Measurements from ENCODE around the gene NREP. TPM values are rescaled to one million over a fixed set of nuclear protein-coding genes. Genes with fewer than 3 reads are reported as not detected.

The NREP gene
- total RNA-seq, 4 donors from 2014 or later: 6.0 to 42.0 (median 10.2) TPM

- no peak for DNase-seq
- Histone ChIP-seq H3K9me3 (no peaks in the 10 kb centered on the region), H3K36me3 (no peaks in the 10 kb centered on the region), H3K4me3 (no peak overlapping the region), H3K27ac (no peak overlapping the region), H3K4me1 (peaks cover 0 to 8% (median 3%) of the 10 kb centered on the region in 4 donors), H3K27me3 (no peaks in the 10 kb centered on the region)
- in situ Hi-C loops (cut with MboI; ENCODE audit: low pct_ligation_motif_present in 1 of 4, low pct_unique_long_range_greater_than_20kb in 1 of 4, low sequenced_read_pairs in 3 of 4) (no loop called here), intact Hi-C loops (cut with DNase I; ENCODE audit: low total_unique reads) (no loop called here)
- WGBS, 2 donors (ENCODE audit: low coverage in 1 of 2): 92 to 94% methylated on average over 3 of the region's 3 CpGs
- TF ChIP-seq CTCF (IDR thresholded peaks at IDR 0.05): peak in 1 of 5 experiments; percentile 11
- no peak for TF ChIP-seq EP300 (IDR thresholded peaks at IDR 0.05; ENCODE audit: low read depth)
- TF ChIP-seq POLR2A (IDR thresholded peaks at IDR 0.05): no peak
Measured at GRCh38 chr5:111685969-111686368, 71.0 kb downstream of the NREP start.

- Histone ChIP-seq H3K27ac (no peak overlapping the region), H3K9me3 (no peaks in the 10 kb centered on the region), H3K36me3 (no peaks in the 10 kb centered on the region), H3K4me3 (no peak overlapping the region), H3K27me3 (no peaks in the 10 kb centered on the region), H3K4me1 (peaks cover 3 to 16% (median 9%) of the 10 kb centered on the region in 4 donors)
- in situ Hi-C loops (cut with MboI; ENCODE audit: low pct_ligation_motif_present in 1 of 4, low pct_unique_long_range_greater_than_20kb in 1 of 4, low sequenced_read_pairs in 3 of 4): no loop called here
- DNase-seq: no peak
- intact Hi-C loops (cut with DNase I; ENCODE audit: low total_unique reads): no loop called here
- WGBS, 2 donors (ENCODE audit: low coverage in 1 of 2): 89 to 91% methylated on average over 6 of the region's 6 CpGs
- TF ChIP-seq POLR2AphosphoS5 (IDR thresholded peaks at IDR 0.05) (no peak), CTCF (IDR thresholded peaks at IDR 0.05) (no peak), POLR2A (IDR thresholded peaks at IDR 0.05) (no peak), EP300 (IDR thresholded peaks at IDR 0.05; ENCODE audit: low read depth) (no peak)
Measured at GRCh38 chr5:111682641-111683040, 74.4 kb downstream of the NREP start.

GRCh38 chr5:111682121-111682520, 74.9 kb downstream of the NREP start:
- intact Hi-C loops (cut with DNase I; ENCODE audit: low total_unique reads): no loop called here
- in situ Hi-C loops (cut with MboI; ENCODE audit: low pct_ligation_motif_present in 1 of 4, low pct_unique_long_range_greater_than_20kb in 1 of 4, low sequenced_read_pairs in 3 of 4): no loop called here
- H3K4me3 ChIP-seq: no peak overlapping the region
- no peaks in the 10 kb centered on the region for H3K9me3 ChIP-seq
- DNase-seq: no peak
- H3K27ac ChIP-seq: no peak overlapping the region
- WGBS, 2 donors (ENCODE audit: low coverage in 1 of 2): 80 to 86% methylated on average over 6 of the region's 6 CpGs
- H3K36me3 ChIP-seq: no peaks in the 10 kb centered on the region
- no peaks in the 10 kb centered on the region for H3K27me3 ChIP-seq
- peaks cover 3 to 16% (median 9%) of the 10 kb centered on the region in 4 donors for H3K4me1 ChIP-seq
- no peak for TF ChIP-seq POLR2AphosphoS5 (IDR thresholded peaks at IDR 0.05)

- TF ChIP-seq CTCF (IDR thresholded peaks at IDR 0.05) (no peak), EP300 (IDR thresholded peaks at IDR 0.05; ENCODE audit: low read depth) (no peak), POLR2A (IDR thresholded peaks at IDR 0.05) (no peak), POLR2AphosphoS5 (IDR thresholded peaks at IDR 0.05) (no peak)
- intact Hi-C loops (cut with DNase I; ENCODE audit: low total_unique reads) (no loop called here), in situ Hi-C loops (cut with MboI; ENCODE audit: low pct_ligation_motif_present in 1 of 4, low pct_unique_long_range_greater_than_20kb in 1 of 4, low sequenced_read_pairs in 3 of 4) (no loop called here)
- Histone ChIP-seq H3K4me3 (no peak overlapping the region), H3K4me1 (peaks cover 3 to 16% (median 9%) of the 10 kb centered on the region in 4 donors), H3K27me3 (no peaks in the 10 kb centered on the region), H3K9me3 (no peaks in the 10 kb centered on the region), H3K27ac (peak overlapping the region; percentile 48 to 69 (median 52)), H3K36me3 (no peaks in the 10 kb centered on the region)
- no peak for DNase-seq
- WGBS, 2 donors (ENCODE audit: low coverage in 1 of 2): 59 to 80% methylated on average over 2 to 8 of the region's 8 CpGs
Measured at GRCh38 chr5:111681414-111682120, 75.4 kb downstream of the NREP start.
